Nephron progenitor cell (in vitro differentiated cells): ENCODE data around the gene SLC35F4.

ENCODE experiments used
- DNase-seq: peaks from one replicate; pipeline ENCODE4 v3.0.0; 2021
- H3K27ac Mint-ChIP-seq: 2 replicates; pipeline ENCODE4 v1.8.0; 2021; ENCODE audit warnings: mild to moderate bottlenecking, moderate library complexity, mixed read lengths
- H3K27me3 Mint-ChIP-seq: 2 replicates; pipeline ENCODE4 v1.8.0; 2021; ENCODE audit warnings: mild to moderate bottlenecking, low read depth, mixed read lengths; ENCODE audit not compliant: poor library complexity
- H3K36me3 Mint-ChIP-seq: 2 replicates; pipeline ENCODE4 v1.8.0; 2021; ENCODE audit warnings: low read depth, mixed read lengths
- H3K4me1 Mint-ChIP-seq: 2 replicates; pipeline ENCODE4 v1.8.0; 2021; ENCODE audit warnings: mixed read lengths
- H3K4me3 Mint-ChIP-seq: 2 replicates; pipeline ENCODE4 v1.8.0; 2021; ENCODE audit warnings: mild to moderate bottlenecking, moderate library complexity, mixed read lengths
- H3K9me3 Mint-ChIP-seq: 2 replicates; pipeline ENCODE4 v1.8.0; 2021; ENCODE audit warnings: mild to moderate bottlenecking, moderate library complexity, mixed read lengths
- CTCF ChIP-seq: fragments of 200-600 bp; sonication (generic); IDR thresholded peaks from 2 replicates; pipeline ENCODE4 v1.5.0; 2021; ENCODE audit warnings: antibody characterized with exemption

The SLC35F4 gene

GRCh38 chr14:57632649-57633048, 233.2 kb downstream of the SLC35F4 start:
- H3K9me3 Mint-ChIP-seq: no peaks in the 10 kb centered on the region
- DNase-seq: no peak
- no peak for TF ChIP-seq CTCF

GRCh38 chr14:57617510-57617909, 248.4 kb downstream of the SLC35F4 start:
- no peak for DNase-seq
- Mint-ChIP-seq H3K9me3 (peaks cover 17% of the 10 kb centered on the region), H3K36me3 (no peaks in the 10 kb centered on the region), H3K27me3 (no peaks in the 10 kb centered on the region), H3K4me3 (no peak overlapping the region), H3K4me1 (peaks cover 11% of the 10 kb centered on the region), H3K27ac (peak overlapping the region; percentile 68)
- no peak for TF ChIP-seq CTCF

More at GRCh38 chr14:57632649-57633048, 233.2 kb downstream of the SLC35F4 start:
- H3K27ac Mint-ChIP-seq: no peak overlapping the region
- H3K4me1 Mint-ChIP-seq: peaks cover 4% of the 10 kb centered on the region
- H3K4me3 Mint-ChIP-seq: no peak overlapping the region
- H3K27me3 Mint-ChIP-seq: peaks cover 3% of the 10 kb centered on the region
- no peaks in the 10 kb centered on the region for H3K36me3 Mint-ChIP-seq

GRCh38 chr14:57612946-57613345, 252.9 kb downstream of the SLC35F4 start:
- peaks cover 7% of the 10 kb centered on the region for H3K4me1 Mint-ChIP-seq
- no peaks in the 10 kb centered on the region for H3K36me3 Mint-ChIP-seq
- H3K27me3 Mint-ChIP-seq: no peaks in the 10 kb centered on the region

GRCh38 chr14:57611555-57612075, 254.3 kb downstream of the SLC35F4 start:
- no peaks in the 10 kb centered on the region for H3K36me3 Mint-ChIP-seq
- no peak for DNase-seq
- no peaks in the 10 kb centered on the region for H3K4me1 Mint-ChIP-seq
- H3K27ac Mint-ChIP-seq: no peak overlapping the region
- H3K9me3 Mint-ChIP-seq: no peaks in the 10 kb centered on the region
- no peaks in the 10 kb centered on the region for H3K27me3 Mint-ChIP-seq
- H3K4me3 Mint-ChIP-seq: no peak overlapping the region
- TF ChIP-seq CTCF: no peak

More at GRCh38 chr14:57612946-57613345, 252.9 kb downstream of the SLC35F4 start:
- DNase-seq: no peak
- Mint-ChIP-seq H3K27ac (no peak overlapping the region), H3K9me3 (no peaks in the 10 kb centered on the region), H3K4me3 (no peak overlapping the region)
- TF ChIP-seq CTCF: no peak

- TF ChIP-seq CTCF: no peak
- H3K36me3 Mint-ChIP-seq: no peaks in the 10 kb centered on the region
- no peaks in the 10 kb centered on the region for H3K9me3 Mint-ChIP-seq
- H3K4me3 Mint-ChIP-seq: no peak overlapping the region
- no peak for DNase-seq
- H3K4me1 Mint-ChIP-seq: no peaks in the 10 kb centered on the region
- no peak overlapping the region for H3K27ac Mint-ChIP-seq
- no peaks in the 10 kb centered on the region for H3K27me3 Mint-ChIP-seq
These were observed 255.3 kb downstream of the SLC35F4 start for GRCh38 chr14:57610631-57611030.

- no peak for TF ChIP-seq CTCF
- H3K9me3 Mint-ChIP-seq: no peaks in the 10 kb centered on the region
- H3K4me1 Mint-ChIP-seq: no peaks in the 10 kb centered on the region
- H3K27ac Mint-ChIP-seq: no peak overlapping the region
- no peaks in the 10 kb centered on the region for H3K36me3 Mint-ChIP-seq
- DNase-seq: no peak
- H3K27me3 Mint-ChIP-seq: no peaks in the 10 kb centered on the region
- no peak overlapping the region for H3K4me3 Mint-ChIP-seq
These were observed 256.5 kb downstream of the SLC35F4 start for GRCh38 chr14:57609192-57610075.
